K562 (cell line): Measurements from ENCODE around the gene TRPV5.

ENCODE experiments used
- COPS2 ChIP-seq: fragments of 450-650 bp; conservative IDR thresholded peaks from 2 replicates; pipeline ENCODE4 v1.6.1; 2016; ENCODE audit warnings: mild to moderate bottlenecking, moderate library complexity
- CTCF ChIP-seq, 3 experiments: IDR thresholded peaks in 2 of 3; conservative IDR thresholded peaks in 1 of 3; 2 replicates each; pipeline ENCODE4 v1.5.1; 2011 to 2012; ENCODE audit warnings: low read length in 3 of 3, mild to moderate bottlenecking in 3 of 3, control low read depth in 2 of 3, improper control_type of control experiment in 1 of 3, inconsistent platforms in 1 of 3, low read depth in 1 of 3, mixed read lengths in 1 of 3, moderate library complexity in 1 of 3; ENCODE audit not compliant: insufficient read depth in 2 of 3
- FOXP1 ChIP-seq: sonication (generic); formaldehyde crosslinking; IDR thresholded peaks from 2 replicates; pipeline ENCODE4 v1.8.0; 2022; ENCODE audit warnings: mild to moderate bottlenecking, missing genetic modification reagents
- HLTF ChIP-seq: fragments of 450-650 bp; IDR thresholded peaks from 2 replicates; pipeline ENCODE4 v1.6.1; 2016
- MXD1 ChIP-seq: fragments of 250-450 bp; sonication (Bioruptor Pico); IDR thresholded peaks from 2 replicates; pipeline ENCODE4 v1.8.0; 2021; ENCODE audit warnings: borderline replicate concordance, mild to moderate bottlenecking, moderate library complexity; ENCODE audit not compliant: poor library complexity, severe bottlenecking
- POLR2A ChIP-seq: fragments of 450-650 bp; conservative IDR thresholded peaks from 2 replicates; pipeline ENCODE4 v1.6.1; 2016
- SMARCC2 ChIP-seq: fragments of 450-650 bp; IDR thresholded peaks from 2 replicates; pipeline ENCODE4 v1.6.1; 2017; ENCODE audit warnings: antibody characterized with exemption, moderate library complexity, mild to moderate bottlenecking, low read depth
- SNAPC5 ChIP-seq: fragments of 250-450 bp; sonication (Bioruptor Pico); IDR thresholded peaks from 2 replicates; pipeline ENCODE4 v1.8.0; 2021; ENCODE audit warnings: moderate library complexity, mild to moderate bottlenecking, inconsistent platforms
- U2AF1 ChIP-seq: fragments of 200-400 bp; formaldehyde crosslinking; optimal IDR thresholded peaks from 2 replicates; pipeline ENCODE3; 2017; ENCODE audit warnings: mild to moderate bottlenecking, low read depth, low read length, moderate library complexity

GRCh38 chr7:142894112-142894984 lies 39.2 kb downstream of the TRPV5 start:
- no peak for TF ChIP-seq FOXP1
- no peak for TF ChIP-seq HLTF
- TF ChIP-seq SMARCC2, result no peak
- TF ChIP-seq POLR2A, result no peak
- no peak for TF ChIP-seq SNAPC5 (CRISPR knock-in tag)
- TF ChIP-seq MXD1, result no peak
- TF ChIP-seq CTCF (IDR thresholded peaks at IDR 0.05 in 2 of 3, conservative IDR thresholded peaks at IDR 0.05 in 1 of 3; ENCODE audit: insufficient read depth in 2 of 3, low read depth in 1 of 3, low read length in 3 of 3), result no peak
- no peak for TF ChIP-seq COPS2
- no peak for TF ChIP-seq U2AF1
